ENCODE data around the gene HDGFL1.

The HDGFL1 gene

DNA sequence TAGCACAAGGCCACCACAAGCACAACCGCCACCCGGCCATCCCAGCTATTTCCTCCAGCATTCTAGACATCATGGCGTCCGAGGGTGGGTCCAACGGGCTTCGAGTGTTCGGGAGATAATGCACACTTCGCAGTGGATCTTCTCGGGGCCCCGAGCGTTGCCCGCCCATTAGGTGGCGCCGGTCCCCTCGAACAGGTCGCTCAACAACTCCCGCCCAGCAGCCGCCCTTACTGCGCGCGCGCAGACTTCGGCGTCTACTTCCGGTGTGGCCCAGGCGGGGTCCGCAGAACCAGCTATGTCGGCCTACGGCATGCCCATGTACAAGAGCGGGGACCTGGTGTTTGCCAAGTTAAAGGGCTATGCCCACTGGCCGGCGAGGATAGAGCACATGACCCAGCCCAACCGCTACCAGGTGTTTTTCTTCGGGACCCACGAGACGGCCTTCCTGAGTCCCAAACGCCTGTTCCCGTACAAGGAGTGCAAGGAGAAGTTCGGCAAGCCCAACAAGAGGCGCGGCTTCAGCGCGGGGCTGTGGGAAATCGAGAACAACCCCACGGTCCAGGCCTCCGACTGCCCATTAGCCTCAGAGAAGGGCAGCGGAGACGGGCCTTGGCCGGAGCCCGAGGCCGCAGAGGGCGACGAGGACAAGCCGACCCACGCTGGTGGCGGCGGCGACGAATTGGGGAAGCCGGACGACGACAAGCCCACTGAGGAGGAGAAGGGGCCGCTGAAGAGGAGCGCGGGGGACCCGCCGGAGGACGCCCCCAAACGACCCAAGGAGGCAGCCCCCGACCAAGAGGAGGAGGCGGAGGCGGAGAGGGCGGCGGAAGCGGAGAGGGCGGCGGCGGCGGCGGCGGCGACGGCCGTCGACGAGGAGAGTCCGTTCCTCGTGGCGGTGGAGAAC lies at the start of gene HDGFL1:
TSS of gene HDGFL1 (plus strand) at position 286 of the 904 bp plus-strand sequence. CDS start at position 296, 10 bp downstream.
- DNase-seq (ENCODE audit: low spot score), result no peak

DNA sequence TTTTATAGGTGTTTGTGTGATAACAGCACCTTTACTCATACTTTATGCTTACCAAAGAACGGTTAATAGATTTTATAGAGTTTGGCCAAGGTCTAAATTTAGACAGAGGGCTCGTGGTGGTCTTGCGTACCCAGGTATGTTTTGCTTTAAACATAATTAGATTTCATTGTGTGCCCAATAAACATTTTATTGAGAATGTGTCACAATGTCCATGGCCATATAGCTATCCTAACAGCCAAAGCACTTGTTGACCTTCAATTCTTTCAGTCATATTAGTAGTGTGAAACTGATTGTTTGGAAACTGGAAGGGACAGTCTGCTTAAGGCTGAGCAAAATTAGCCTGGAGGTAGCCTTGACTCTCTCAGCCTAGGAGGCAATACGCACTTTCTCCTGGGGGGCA lies 48.3 kb upstream of the HDGFL1 start:
- no peak for DNase-seq (ENCODE audit: low spot score)

- DNase-seq (ENCODE audit: low spot score), result no peak
Observed at GRCh38 chr6:22526736-22527135, 42.6 kb upstream of the HDGFL1 start.

DNA sequence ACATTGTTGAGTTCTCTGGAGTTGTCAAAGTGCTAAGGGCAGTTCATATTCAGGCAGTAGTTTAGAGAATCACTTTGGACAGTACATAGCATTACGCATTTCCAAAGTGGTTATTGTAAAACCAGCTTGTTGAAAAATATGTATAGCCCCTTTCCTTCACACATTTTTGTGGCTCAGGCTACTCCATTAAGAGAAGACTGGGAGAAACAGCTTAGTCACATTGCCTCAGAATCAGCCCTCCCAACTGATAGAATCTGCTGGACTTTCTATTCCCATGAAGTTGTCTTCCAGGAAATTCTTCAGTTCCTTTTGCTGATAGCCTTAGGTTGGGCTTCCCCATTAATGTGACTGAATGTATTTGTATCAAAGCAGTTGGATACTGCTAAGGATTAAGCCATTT lies 39.5 kb upstream of the HDGFL1 start:
- no peak for DNase-seq (ENCODE audit: low spot score)

- no peak for DNase-seq (ENCODE audit: low spot score)
Observed at GRCh38 chr6:22530506-22530905, 38.9 kb upstream of the HDGFL1 start.

- no peak for DNase-seq (ENCODE audit: low spot score)
Observed at GRCh38 chr6:22536122-22536521, 33.2 kb upstream of the HDGFL1 start.

GRCh38 chr6:22544476-22544875 lies 24.9 kb upstream of the HDGFL1 start:
- no peak for DNase-seq (ENCODE audit: low spot score)

DNA sequence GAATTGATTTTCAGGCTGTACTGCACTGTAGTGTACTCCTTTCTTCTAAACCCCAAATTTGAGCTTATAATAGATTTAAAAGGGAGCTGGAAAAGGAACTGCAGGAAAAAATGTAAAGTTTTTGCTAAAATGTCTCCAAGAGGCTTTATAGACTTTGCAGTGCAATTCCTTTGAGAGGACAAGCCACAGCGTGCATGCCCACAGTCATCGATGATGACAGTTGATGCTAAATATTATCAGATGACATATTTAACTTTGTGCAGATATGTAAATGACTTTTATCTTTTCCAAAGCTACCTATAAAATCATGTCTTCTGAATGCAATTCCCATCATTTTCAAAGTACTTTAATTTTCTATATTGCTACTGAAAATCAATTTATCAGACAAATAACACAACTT lies 24.3 kb upstream of the HDGFL1 start:
- DNase-seq (ENCODE audit: low spot score), result no peak

GRCh38 chr6:22546236-22546635 lies 23.1 kb upstream of the HDGFL1 start:
- no peak for DNase-seq (ENCODE audit: low spot score)

DNA sequence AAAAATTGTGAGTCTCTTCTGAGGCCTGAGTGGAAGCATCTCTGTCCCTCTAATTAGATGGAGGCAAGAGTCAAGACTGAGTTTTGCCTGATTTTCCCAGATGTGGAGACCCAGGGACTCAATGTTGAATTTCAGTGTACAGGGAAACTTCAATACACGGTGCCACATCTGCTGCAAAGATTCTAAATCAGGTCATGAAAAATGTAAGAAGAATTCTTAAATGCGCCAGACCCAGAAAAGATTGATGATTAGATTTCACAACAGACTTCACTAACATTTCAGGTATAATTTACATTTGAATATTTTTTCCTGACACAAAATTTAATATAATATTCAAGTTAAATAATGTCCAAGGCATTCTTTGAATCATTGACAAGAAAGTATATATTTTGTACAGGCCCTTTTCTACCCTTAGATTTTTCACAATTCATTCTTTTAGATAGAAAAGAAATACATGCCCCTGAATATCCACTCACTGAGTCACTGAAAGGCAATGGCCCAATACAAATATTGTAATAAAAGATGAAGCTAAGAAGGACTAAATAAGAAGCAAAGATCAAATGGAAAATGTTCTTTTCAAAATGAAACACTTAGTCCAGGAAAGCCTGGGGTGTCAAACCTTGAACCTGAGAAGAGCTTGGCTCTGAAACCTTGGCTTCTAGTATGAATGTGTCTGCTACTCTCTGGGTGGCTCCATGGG lies 18.2 kb upstream of the HDGFL1 start:
- no peak for DNase-seq (ENCODE audit: low spot score)

GRCh38 chr6:22556266-22556665 lies 13.1 kb upstream of the HDGFL1 start:
- no peak for DNase-seq (ENCODE audit: low spot score)

DNA sequence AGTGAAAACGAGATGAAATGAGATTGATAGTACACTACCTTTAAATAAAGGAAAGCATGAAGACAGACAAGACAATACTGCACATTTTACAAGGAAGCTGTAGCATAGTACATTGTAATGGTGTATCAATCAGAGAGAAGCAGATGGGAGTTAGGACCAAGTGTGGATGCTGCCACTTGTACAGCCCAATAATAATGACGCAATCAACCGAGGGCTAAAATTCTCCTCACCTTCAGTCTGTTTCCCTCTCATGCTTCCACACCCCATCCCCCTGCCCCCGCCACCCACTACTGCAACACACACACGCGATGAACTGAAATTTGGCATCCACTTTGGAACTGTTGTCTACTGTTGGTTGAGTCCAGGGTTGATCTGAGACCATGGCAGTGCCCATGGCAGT lies 12.4 kb upstream of the HDGFL1 start:
- DNase-seq (ENCODE audit: low spot score), result no peak

DNA sequence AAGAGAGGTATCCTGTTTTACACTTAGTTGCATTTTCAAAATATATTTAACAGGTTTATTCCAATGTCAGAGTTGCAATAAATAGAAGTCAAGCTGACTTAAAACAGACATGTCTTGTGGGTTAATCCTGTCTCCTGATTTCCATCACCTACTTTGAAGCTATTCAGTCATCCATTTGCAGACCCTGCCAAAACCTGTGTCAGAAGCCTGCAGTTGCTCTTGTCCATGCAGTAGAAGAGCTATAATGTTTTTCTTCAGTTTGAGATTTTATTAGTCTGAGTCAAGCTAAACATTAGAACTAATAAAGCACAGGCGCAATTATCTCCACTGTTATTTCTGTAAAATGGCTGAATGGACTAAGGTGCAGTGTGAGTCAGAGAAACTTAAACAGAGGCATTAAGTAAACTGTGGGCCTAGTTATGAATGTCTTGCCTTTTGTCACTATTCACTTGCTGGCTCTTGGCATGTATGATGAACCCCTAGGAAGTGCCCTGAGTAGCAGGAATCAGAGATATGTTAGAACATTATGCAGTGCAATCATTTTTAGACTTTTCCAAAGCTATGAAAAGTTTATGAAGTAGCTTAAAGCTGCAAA lies 11.0 kb upstream of the HDGFL1 start:
- no peak for DNase-seq (ENCODE audit: low spot score)

GRCh38 chr6:22568854-22569253 lies 512 bp upstream of the HDGFL1 start:
- DNase-seq (ENCODE audit: low spot score), result no peak

- no peak for DNase-seq (ENCODE audit: low spot score)
Observed at GRCh38 chr6:22570185-22570551, 802 bp downstream of the HDGFL1 start.

GRCh38 chr6:22575190-22575589 lies 5.8 kb downstream of the HDGFL1 start:
- no peak for DNase-seq (ENCODE audit: low spot score)

- DNase-seq (ENCODE audit: low spot score), result no peak
Observed at GRCh38 chr6:22579439-22579838, 10.1 kb downstream of the HDGFL1 start.

DNA sequence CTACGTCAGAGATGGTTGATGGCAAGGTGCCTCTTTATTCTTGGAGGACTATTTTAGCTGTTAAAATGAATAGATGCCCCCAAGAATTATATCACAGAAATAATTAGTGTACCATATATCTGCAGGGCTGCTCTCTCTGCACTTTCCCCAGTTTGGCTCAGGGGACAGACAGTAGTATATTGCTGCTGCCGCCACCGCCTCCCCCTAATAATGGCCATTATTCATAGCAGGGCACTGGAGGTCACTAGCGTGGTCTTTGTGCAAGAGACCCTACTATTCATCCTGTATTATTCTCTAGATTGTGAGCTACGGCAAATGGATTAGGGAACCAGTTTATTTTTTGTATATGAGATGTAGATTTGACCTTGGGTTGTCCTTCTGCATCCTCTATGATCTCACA lies 11.0 kb downstream of the HDGFL1 start:
- no peak for DNase-seq (ENCODE audit: low spot score)

DNA sequence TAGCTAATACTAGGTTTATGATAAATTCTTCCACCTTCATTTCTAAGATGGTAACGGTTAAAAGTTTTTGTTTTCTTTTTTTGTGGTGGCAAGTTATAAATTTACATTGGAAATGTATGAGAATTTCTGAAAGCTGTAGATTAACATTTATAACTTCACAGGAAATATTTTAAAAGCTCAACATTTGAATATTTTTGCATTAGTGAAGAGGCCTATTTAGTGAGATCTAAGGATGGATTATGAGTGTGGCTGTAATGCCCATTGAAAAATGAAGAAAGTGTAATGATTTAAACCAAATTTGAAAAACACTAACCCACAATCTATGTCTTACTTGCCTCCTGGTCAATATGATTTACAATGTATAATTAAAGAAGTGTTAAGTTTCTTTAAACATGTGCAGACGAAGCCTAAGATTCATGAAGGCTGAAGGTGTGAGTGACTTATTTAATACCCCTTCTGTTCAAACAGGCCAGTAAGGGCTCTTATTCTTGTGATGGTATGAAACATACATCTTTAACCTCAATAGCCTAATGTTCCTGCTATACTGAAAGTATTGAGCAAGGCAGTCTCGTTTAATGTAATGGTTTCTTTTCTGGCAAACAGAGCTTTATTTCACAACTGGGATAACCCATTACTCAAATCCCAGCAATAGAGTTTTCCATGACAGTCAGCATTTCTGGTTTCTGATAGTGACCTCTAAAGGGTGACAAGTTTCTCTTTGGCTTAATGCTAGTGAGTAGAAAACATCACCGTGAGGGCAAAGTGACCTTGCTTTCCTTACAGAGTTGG lies 13.2 kb downstream of the HDGFL1 start:
- DNase-seq (ENCODE audit: low spot score), result no peak

GRCh38 chr6:22583230-22583629 lies 13.9 kb downstream of the HDGFL1 start:
- no peak for DNase-seq (ENCODE audit: low spot score)

GRCh38 chr6:22583927-22584326 lies 14.6 kb downstream of the HDGFL1 start:
- no peak for DNase-seq (ENCODE audit: low spot score)

- no peak for DNase-seq (ENCODE audit: low spot score)
Observed at GRCh38 chr6:22589118-22589517, 19.8 kb downstream of the HDGFL1 start.

Data from GM03348 (cell line).